ENCODE measurements around the gene GDPGP1. TPM values are rescaled to one million over a fixed set of nuclear protein-coding genes. Genes with fewer than 3 reads are reported as not detected.

GDPGP1 gene
- polyA plus RNA-seq, 1 experiment: 4.8 TPM

DNA sequence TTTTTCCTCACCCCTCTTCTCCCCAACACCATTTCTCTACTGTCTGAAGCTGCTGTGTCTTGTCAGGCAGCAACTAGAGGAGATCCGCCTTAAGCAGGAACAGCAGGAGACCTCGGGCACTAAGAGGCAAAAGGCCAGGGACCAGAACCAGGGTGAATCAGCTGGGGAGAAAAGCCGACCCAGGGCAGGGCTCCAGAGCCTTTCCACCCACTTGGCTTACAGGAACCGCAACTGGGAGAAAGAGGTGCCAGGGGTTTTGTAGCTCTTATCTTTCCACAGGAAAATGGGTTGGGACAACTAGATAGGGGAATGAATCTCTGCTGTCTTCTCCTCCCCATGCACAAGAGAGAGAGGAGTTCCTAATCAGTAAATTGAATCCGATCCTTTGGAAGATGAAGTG lies 28.4 kb downstream of the GDPGP1 start:
- H3K36me3 ChIP-seq (ENCODE audit: control insufficient read depth, insufficient read depth, low read length): no peaks in the 10 kb centered on the region
- DNase-seq (ENCODE audit: low read depth): no peak
- ChIA-PET POLR2A (no interaction called here), CTCF (interaction anchor here (1.7 to 1.8 kb wide), 2 partner anchors 10 to 31 kb away, joined by 4 read pairs; no protein-coding TSS in a partner anchor)
- TF ChIP-seq, protein P1, sequence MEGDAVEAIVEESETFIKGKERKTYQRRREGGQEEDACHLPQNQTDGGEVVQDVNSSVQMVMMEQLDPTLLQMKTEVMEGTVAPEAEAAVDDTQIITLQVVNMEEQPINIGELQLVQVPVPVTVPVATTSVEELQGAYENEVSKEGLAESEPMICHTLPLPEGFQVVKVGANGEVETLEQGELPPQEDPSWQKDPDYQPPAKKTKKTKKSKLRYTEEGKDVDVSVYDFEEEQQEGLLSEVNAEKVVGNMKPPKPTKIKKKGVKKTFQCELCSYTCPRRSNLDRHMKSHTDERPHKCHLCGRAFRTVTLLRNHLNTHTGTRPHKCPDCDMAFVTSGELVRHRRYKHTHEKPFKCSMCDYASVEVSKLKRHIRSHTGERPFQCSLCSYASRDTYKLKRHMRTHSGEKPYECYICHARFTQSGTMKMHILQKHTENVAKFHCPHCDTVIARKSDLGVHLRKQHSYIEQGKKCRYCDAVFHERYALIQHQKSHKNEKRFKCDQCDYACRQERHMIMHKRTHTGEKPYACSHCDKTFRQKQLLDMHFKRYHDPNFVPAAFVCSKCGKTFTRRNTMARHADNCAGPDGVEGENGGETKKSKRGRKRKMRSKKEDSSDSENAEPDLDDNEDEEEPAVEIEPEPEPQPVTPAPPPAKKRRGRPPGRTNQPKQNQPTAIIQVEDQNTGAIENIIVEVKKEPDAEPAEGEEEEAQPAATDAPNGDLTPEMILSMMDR (IDR thresholded peaks at IDR 0.05; ENCODE audit: insufficient read depth, low read depth, low read length): no peak
- no peaks in the 10 kb centered on the region for H3K27me3 ChIP-seq (ENCODE audit: control insufficient read depth, insufficient read depth, low read length)
- no peak overlapping the region for H3K4me3 ChIP-seq (ENCODE audit: low read depth, low read length)

- CTCF ChIA-PET: no interaction called here
- Histone ChIP-seq H3K36me3 (ENCODE audit: control insufficient read depth, insufficient read depth, low read length) (no peaks in the 10 kb centered on the region), H3K27me3 (ENCODE audit: control insufficient read depth, insufficient read depth, low read length) (no peaks in the 10 kb centered on the region), H3K4me3 (ENCODE audit: low read depth, low read length) (peak overlapping the region; percentile 74)
- POLR2A ChIA-PET: no interaction called here
- DNase-seq (ENCODE audit: low read depth): no peak
- TF ChIP-seq, protein P1 (IDR thresholded peaks at IDR 0.05; ENCODE audit: insufficient read depth, low read depth, low read length): no peak
Measured at GRCh38 chr15:90264671-90265070, 30.7 kb downstream of the GDPGP1 start.

DNA sequence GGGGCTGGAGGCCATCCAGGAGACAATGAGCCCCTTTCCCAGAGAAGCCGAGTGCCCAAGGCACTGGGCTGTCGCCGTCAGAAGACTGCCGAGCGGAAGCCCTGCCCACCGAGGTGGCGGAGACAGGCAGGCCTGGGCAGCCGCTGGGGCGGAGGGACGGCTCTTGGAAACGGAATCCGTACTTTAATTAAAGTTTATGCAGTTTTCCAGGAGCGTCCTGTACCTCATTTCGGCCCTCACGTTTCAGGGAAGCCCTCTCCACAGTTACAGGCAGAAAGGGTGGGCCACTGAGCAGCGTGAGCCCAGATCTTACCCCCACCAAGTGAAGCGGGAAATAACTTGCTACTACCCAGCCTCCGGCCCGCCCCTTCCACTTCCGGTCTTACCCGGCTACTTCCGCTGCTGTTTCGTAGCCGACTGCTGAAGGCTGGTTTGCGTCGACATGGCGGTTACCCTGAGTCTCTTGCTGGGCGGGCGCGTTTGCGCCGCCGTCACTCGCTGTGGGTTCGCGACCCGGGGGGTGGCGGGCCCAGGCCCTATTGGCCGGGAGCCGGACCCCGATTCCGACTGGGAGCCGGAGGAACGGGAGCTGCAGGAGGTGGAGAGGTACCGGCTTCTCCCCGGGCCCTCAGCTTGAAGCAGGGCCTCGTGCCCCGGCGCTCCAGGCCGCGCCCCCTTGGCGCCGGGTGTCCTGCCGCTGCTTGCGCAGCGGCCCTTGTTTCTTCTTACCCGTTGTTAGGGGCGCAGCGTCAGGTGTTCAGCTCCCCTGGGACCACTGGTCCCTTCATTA lies 31.5 kb downstream of the GDPGP1 start, which contains the start of gene NGRN:
TSS of gene NGRN (plus strand) at position 402 of the 790 bp plus-strand sequence. CDS start at position 443, 41 bp downstream.
- H3K27me3 ChIP-seq (ENCODE audit: control insufficient read depth, insufficient read depth, low read length): no peaks in the 10 kb centered on the region
- peak; percentile 59 for DNase-seq (ENCODE audit: low read depth)
- ChIA-PET POLR2A (interaction anchor here (0.5 kb wide), 1 partner anchor 350 kb away, joined by 10 read pairs; no protein-coding TSS in a partner anchor), CTCF (interaction anchor here (0.8 to 1.5 kb wide), 2 partner anchors 17 to 217 kb away, joined by 3 to 5 read pairs; no protein-coding TSS in a partner anchor)
- H3K4me3 ChIP-seq (ENCODE audit: low read depth, low read length): peak within 1 kb of the TSS; percentile 74
- H3K36me3 ChIP-seq (ENCODE audit: control insufficient read depth, insufficient read depth, low read length): no peaks in the 10 kb centered on the region
- TF ChIP-seq, protein P1 (IDR thresholded peaks at IDR 0.05; ENCODE audit: insufficient read depth, low read depth, low read length): no peak

- no peak for DNase-seq (ENCODE audit: low read depth)
- TF ChIP-seq, protein P1 (IDR thresholded peaks at IDR 0.05; ENCODE audit: insufficient read depth, low read depth, low read length): no peak
- CTCF ChIA-PET: interaction anchor here (0.8 to 1.5 kb wide), 2 partner anchors 17 to 216 kb away, joined by 3 to 5 read pairs; no protein-coding TSS in a partner anchor
- peaks cover 3% of the 10 kb centered on the region; the same call in 1 of the 2 replicates for H3K36me3 ChIP-seq (ENCODE audit: control insufficient read depth, insufficient read depth, low read length)
- H3K4me3 ChIP-seq (ENCODE audit: low read depth, low read length): peak overlapping the region; percentile 74
- H3K27me3 ChIP-seq (ENCODE audit: control insufficient read depth, insufficient read depth, low read length): no peaks in the 10 kb centered on the region
- POLR2A ChIA-PET: interaction anchor here (0.5 kb wide), 1 partner anchor 351 kb away, joined by 10 read pairs; no protein-coding TSS in a partner anchor
Measured at GRCh38 chr15:90266061-90266431, 32.0 kb downstream of the GDPGP1 start.

DNA sequence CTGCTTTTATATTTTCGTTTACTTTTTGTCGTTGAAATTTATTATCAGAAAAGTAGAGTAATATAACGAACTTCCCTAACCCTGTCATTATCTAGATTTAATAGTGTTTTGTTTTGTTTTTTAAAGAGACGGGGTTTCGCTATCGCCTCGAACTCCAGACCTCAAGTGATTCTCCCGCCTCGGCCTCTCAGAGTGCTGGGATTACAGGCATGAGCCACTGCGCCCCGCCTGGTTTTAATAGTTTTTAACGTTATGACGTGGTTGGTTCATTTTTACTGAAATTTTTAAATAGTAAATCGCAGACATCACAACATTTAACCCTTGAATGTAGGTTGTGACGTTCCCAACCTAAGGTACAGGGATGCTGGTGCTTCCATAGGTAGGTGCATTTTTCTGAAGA lies 32.5 kb downstream of the GDPGP1 start:
- no peak for DNase-seq (ENCODE audit: low read depth)
- ChIA-PET POLR2A (no interaction called here), CTCF (interaction anchor here (0.8 to 1.5 kb wide), 3 partner anchors 16 to 216 kb away, joined by 3 to 5 read pairs (median 3); no protein-coding TSS in a partner anchor)
- H3K27me3 ChIP-seq (ENCODE audit: control insufficient read depth, insufficient read depth, low read length): no peaks in the 10 kb centered on the region
- TF ChIP-seq, protein P1 (IDR thresholded peaks at IDR 0.05; ENCODE audit: insufficient read depth, low read depth, low read length): no peak
- H3K36me3 ChIP-seq (ENCODE audit: control insufficient read depth, insufficient read depth, low read length): peaks cover 7% of the 10 kb centered on the region
- peak overlapping the region; percentile 74 for H3K4me3 ChIP-seq (ENCODE audit: low read depth, low read length)
